CD4-positive, alpha-beta T cell treated with Interferon gamma for 1 hour (primary cell): ENCODE results near the gene DHRS3.
"Not testable (repeated sequence)": the region's sequence is repeated elsewhere in the genome, so short reads cannot be mapped to it uniquely, and the experiment has no call there.

ENCODE experiments used
- DNase-seq: peaks from one replicate; pipeline ENCODE4 v3.0.0-alpha.2; 2020

The DHRS3 gene

GRCh38 chr1:12536023-12536639 lies 81.9 kb downstream of the DHRS3 start:
- DNase-seq, result no peak

GRCh38 chr1:12532405-12533315 lies 85.3 kb downstream of the DHRS3 start:
- no peak for DNase-seq

- no peak for DNase-seq
Measured at GRCh38 chr1:12531179-12531499, 86.9 kb downstream of the DHRS3 start.

GRCh38 chr1:12530462-12531178 lies 87.4 kb downstream of the DHRS3 start:
- DNase-seq, result no peak

- DNase-seq, result no peak
Measured at GRCh38 chr1:12529640-12530174, 88.3 kb downstream of the DHRS3 start.

GRCh38 chr1:12528021-12528852 lies 89.8 kb downstream of the DHRS3 start:
- no peak for DNase-seq

GRCh38 chr1:12527564-12527963 lies 90.4 kb downstream of the DHRS3 start:
- no peak for DNase-seq

GRCh38 chr1:12525311-12526181 lies 92.5 kb downstream of the DHRS3 start:
- no peak for DNase-seq

GRCh38 chr1:12524266-12524665 lies 93.7 kb downstream of the DHRS3 start:
- DNase-seq, result no peak

GRCh38 chr1:12522780-12523179 lies 95.2 kb downstream of the DHRS3 start:
- DNase-seq, result not testable (repeated sequence)

GRCh38 chr1:12521096-12521495 lies 96.9 kb downstream of the DHRS3 start:
- DNase-seq, result no peak

- DNase-seq, result no peak
Measured at GRCh38 chr1:12519693-12520364, 98.2 kb downstream of the DHRS3 start.

- no peak for DNase-seq
Measured at GRCh38 chr1:12518931-12519692, 98.9 kb downstream of the DHRS3 start.
